Muscle of leg (tissue), 11 donors: Measurements from ENCODE around the gene DOCK6. TPM values are rescaled to one million over a fixed set of nuclear protein-coding genes. Genes with fewer than 3 reads are reported as not detected.

ENCODE experiments used
- DNase-seq: peaks from one replicate; pipeline ENCODE4 v3.0.0; 2013
- H3K27ac ChIP-seq: one replicate; pipeline ENCODE4 v1.5.1; 2013; ENCODE audit warnings: mild to moderate bottlenecking, low read length, control low read depth
- H3K27me3 ChIP-seq: one replicate; pipeline ENCODE4 v1.6.1; 2013; ENCODE audit warnings: low read length; ENCODE audit not compliant: control insufficient read depth, insufficient read depth
- H3K36me3 ChIP-seq: one replicate; pipeline ENCODE4 v1.6.1; 2013; ENCODE audit warnings: low read length; ENCODE audit not compliant: control insufficient read depth, insufficient read depth
- H3K4me1 ChIP-seq: one replicate; pipeline ENCODE4 v1.6.1; 2013; ENCODE audit warnings: low read length; ENCODE audit not compliant: control insufficient read depth, insufficient read depth
- H3K4me3 ChIP-seq: one replicate; pipeline ENCODE4 v1.5.1; 2013; ENCODE audit warnings: low read length, control low read depth
- H3K9me3 ChIP-seq: replicated peaks from 2 replicates; pipeline ENCODE4 v1.6.1; 2013; ENCODE audit warnings: low read depth, low read length; ENCODE audit not compliant: control insufficient read depth
- WGBS: methylation state at CpG from one replicate; pipeline ENCODE4 v1.1.5; 2013; ENCODE audit warnings: missing lambda C conversion rate; ENCODE audit not compliant: insufficient coverage; 5-methylcytosine and 5-hydroxymethylcytosine counted together
- polyA plus RNA-seq, 8 donors: library from polyadenylated mRNA; unstranded; fragments of 120-200 nt; gene quantifications; one replicate each; pipeline versions ENCODE4 v1.2.1 to v1.2.3, GENCODE V29; 2013; ENCODE audit warnings: inconsistent platforms in 1 of 8, low replicate concordance in 1 of 8; ENCODE audit not compliant: insufficient read length in 8 of 8, insufficient read depth in 1 of 8
- total RNA-seq: library from RNA; stranded (reverse); fragments of 120-200 nt; gene quantifications from one replicate; pipeline ENCODE4 v1.2.4, GENCODE V29; 2013

The DOCK6 gene
- total and polyA plus RNA-seq, 9 donors = 23.7 to 53.7 (median 41.7) TPM

- DNase-seq = no peak
- WGBS = 89% methylated on average over 12 of the region's 18 CpGs
- Histone ChIP-seq H3K4me3 (no peak overlapping the region), H3K36me3 (peaks cover 72% of the 10 kb centered on the region), H3K4me1 (peaks cover 18% of the 10 kb centered on the region), H3K27ac (no peak overlapping the region), H3K27me3 (no peaks in the 10 kb centered on the region), H3K9me3 (no peaks in the 10 kb centered on the region)
Observed at GRCh38 chr19:11176466-11177193, 85.7 kb downstream of the DOCK6 start.

DNA sequence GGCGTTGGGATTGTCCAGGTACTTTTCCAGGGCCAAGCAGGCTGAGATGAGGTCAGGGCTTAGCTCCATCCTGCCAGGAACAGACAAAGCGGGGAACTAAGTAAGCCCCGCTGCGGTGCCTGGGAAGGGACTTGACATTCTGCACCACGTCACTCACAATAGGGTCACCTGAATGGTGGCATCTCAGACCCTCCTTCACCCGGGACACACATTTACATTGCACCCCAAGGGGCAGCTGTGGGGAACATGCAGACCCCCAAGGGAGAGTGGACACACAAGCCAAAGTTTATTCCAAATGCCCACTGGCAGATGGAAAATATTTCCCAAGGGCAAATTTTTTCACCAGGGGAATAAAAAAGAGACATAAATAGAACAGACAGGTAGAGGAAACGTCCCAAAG is 86.4 kb downstream of the DOCK6 start:
- no peak for DNase-seq
- H3K9me3 ChIP-seq = no peaks in the 10 kb centered on the region
- no peak overlapping the region for H3K27ac ChIP-seq
- H3K36me3 ChIP-seq = peaks cover 72% of the 10 kb centered on the region
- H3K4me1 ChIP-seq = peaks cover 18% of the 10 kb centered on the region
- H3K4me3 ChIP-seq = no peak overlapping the region
- H3K27me3 ChIP-seq = no peaks in the 10 kb centered on the region
- 87% methylated on average over 4 of the region's 7 CpGs for WGBS

- peak; percentile 69 for DNase-seq
- H3K27me3 ChIP-seq = no peaks in the 10 kb centered on the region
- H3K36me3 ChIP-seq = peaks cover 83% of the 10 kb centered on the region
- no peak overlapping the region for H3K4me3 ChIP-seq
- H3K4me1 ChIP-seq = peaks cover 10% of the 10 kb centered on the region
- H3K9me3 ChIP-seq = no peaks in the 10 kb centered on the region
- WGBS = 96% methylated on average over 24 of the region's 27 CpGs
- no peak overlapping the region for H3K27ac ChIP-seq
Observed at GRCh38 chr19:11174336-11174735, 88.0 kb downstream of the DOCK6 start.

DNA sequence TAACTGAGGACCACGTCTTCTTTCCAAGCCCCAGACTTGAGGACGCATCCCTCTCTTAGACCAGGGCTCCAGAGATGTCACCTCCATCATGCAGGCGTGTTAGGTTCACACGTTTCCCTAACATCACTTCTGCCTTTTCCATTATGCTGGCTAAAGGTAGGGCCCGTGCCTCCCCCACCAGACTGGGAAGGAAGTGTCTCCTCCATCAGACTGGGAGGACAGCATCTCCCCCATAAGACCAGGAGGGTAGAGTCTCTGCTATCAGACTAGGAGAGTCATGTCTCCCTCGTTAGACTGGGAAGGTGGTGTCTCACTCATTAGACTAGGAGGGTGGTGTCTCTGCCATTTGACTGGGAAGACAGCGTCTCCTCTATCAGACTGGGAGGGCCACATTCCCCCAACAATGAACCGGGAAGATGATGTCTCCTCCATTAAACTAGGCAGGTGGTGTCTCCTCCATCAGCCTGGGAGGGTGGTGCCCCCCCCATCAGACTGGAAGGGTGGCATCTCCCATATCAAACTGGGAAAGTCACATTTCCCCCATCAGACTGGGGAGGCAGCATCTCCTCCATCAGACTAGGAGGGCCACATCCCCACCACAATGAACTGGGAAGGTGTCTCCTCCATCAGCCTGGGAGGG is 88.7 kb downstream of the DOCK6 start:
- H3K4me3 ChIP-seq = no peak overlapping the region
- H3K4me1 ChIP-seq = peaks cover 7% of the 10 kb centered on the region
- H3K9me3 ChIP-seq = no peaks in the 10 kb centered on the region
- WGBS = 100% methylated on average over 1 of the region's 8 CpGs
- H3K27ac ChIP-seq = no peak overlapping the region
- H3K36me3 ChIP-seq = peaks cover 84% of the 10 kb centered on the region
- DNase-seq = peak; percentile 2
- no peaks in the 10 kb centered on the region for H3K27me3 ChIP-seq

DNA sequence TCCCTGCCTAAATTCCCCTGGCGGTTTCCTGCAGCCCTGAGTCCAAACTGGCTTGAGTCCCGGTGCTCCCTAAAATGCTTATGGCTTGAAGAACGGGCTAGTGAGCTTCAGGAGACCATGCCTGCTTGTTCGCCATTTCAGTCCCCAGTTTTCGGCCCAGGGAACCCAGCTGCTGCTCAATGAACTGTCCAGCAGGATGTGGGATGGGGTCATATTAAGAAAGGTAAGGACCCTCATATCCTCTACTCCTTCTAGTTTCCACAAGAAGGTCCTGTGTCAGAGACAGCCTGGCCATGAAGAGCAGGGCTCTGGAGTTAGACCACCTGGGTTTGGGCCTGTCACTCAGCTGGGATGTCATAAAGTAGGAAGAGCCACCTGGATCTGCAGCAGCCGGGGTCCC is 89.7 kb downstream of the DOCK6 start:
- H3K9me3 ChIP-seq = no peaks in the 10 kb centered on the region
- peaks cover 85% of the 10 kb centered on the region for H3K36me3 ChIP-seq
- no peak overlapping the region for H3K27ac ChIP-seq
- no peaks in the 10 kb centered on the region for H3K27me3 ChIP-seq
- WGBS = 68% methylated on average over 5 of the region's 6 CpGs
- no peak overlapping the region for H3K4me3 ChIP-seq
- H3K4me1 ChIP-seq = peaks cover 11% of the 10 kb centered on the region
- DNase-seq = no peak

DNA sequence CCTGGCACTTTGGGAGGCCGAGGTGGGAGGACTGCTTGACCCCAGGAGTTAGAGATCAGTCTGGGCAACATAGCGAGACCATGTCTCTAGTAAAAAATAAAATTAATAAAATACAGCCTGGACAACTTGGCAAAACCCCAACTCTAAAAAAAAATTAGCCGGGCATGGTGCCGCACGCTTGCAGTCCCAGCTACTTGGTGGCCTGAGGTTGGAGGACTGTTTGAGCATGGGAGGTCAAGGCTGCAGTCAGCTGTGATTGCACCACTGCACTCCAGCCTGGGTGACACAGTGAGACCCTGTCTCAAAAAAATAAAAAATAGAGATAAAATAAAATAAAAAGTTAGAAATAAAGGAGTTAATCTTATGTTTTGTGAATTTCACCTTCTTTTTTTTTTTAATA is 91.2 kb downstream of the DOCK6 start:
- H3K9me3 ChIP-seq = no peaks in the 10 kb centered on the region
- peaks cover 17% of the 10 kb centered on the region for H3K4me1 ChIP-seq
- no peak overlapping the region for H3K27ac ChIP-seq
- H3K27me3 ChIP-seq = no peaks in the 10 kb centered on the region
- WGBS = no CpG with 5 or more reads among the region's 5 CpGs
- no peak for DNase-seq
- H3K4me3 ChIP-seq = no peak overlapping the region
- peaks cover 80% of the 10 kb centered on the region for H3K36me3 ChIP-seq

- H3K27me3 ChIP-seq = no peaks in the 10 kb centered on the region
- H3K9me3 ChIP-seq = no peaks in the 10 kb centered on the region
- peaks cover 80% of the 10 kb centered on the region for H3K36me3 ChIP-seq
- WGBS = 70% methylated on average over 24 of the region's 31 CpGs
- no peak overlapping the region for H3K27ac ChIP-seq
- no peak for DNase-seq
- peaks cover 27% of the 10 kb centered on the region for H3K4me1 ChIP-seq
- H3K4me3 ChIP-seq = no peak overlapping the region
Observed at GRCh38 chr19:11169896-11170678, 92.2 kb downstream of the DOCK6 start.

DNA sequence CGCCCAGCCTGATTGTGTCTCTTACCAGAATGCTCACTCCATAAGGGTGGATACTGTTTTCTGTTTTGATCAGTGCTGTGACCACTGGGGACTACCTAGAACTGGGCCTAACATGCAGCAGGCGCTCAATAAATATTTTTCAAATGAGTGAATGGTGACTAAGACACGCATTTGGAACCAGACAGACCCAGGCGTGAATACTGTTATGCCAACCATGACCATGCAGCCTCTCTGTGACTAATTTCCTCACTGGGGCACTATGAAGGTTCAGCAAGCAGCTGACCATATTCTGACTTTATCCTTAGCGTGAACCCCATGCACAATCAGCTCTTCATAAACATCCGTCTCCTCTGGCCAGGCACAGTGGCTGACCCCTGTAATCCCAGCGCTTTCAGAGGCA is 93.8 kb downstream of the DOCK6 start:
- Histone ChIP-seq H3K27me3 (no peaks in the 10 kb centered on the region), H3K4me1 (peaks cover 31% of the 10 kb centered on the region), H3K27ac (no peak overlapping the region), H3K36me3 (peaks cover 75% of the 10 kb centered on the region), H3K4me3 (no peak overlapping the region), H3K9me3 (no peaks in the 10 kb centered on the region)
- 77% methylated on average over 6 of the region's 7 CpGs for WGBS
- DNase-seq = peak; percentile 73

GRCh38 chr19:11166281-11167142 is 95.8 kb downstream of the DOCK6 start:
- Histone ChIP-seq H3K27ac (peak overlapping the region; percentile 75), H3K36me3 (peaks cover 63% of the 10 kb centered on the region), H3K4me3 (no peak overlapping the region), H3K27me3 (no peaks in the 10 kb centered on the region), H3K9me3 (no peaks in the 10 kb centered on the region), H3K4me1 (peaks cover 31% of the 10 kb centered on the region)
- WGBS = 59% methylated on average over 25 of the region's 26 CpGs
- peak; percentile 43 for DNase-seq
